Thyroid gland (tissue), 4 donors: Measurements from ENCODE around the gene ACOT8.
"Not testable (repeated sequence)": the region's sequence is repeated elsewhere in the genome, so short reads cannot be mapped to it uniquely, and the experiment has no call there.

Experiments
- POLR2A ChIP-seq, 2 donors: fragments of 450-650 bp; IDR thresholded peaks; one replicate each; pipeline ENCODE4 v1.6.1; 2017; ENCODE audit warnings: antibody characterized with exemption in 2 of 2, mild to moderate bottlenecking in 2 of 2, moderate library complexity in 1 of 2
- TF ChIP-seq, protein P1 (sequence below), 6 experiments: fragments of 200-600 bp in 3 of 6; fragments of 450-650 bp in 3 of 6; sonication (generic) in 3 of 6; IDR thresholded peaks; one replicate each; pipeline ENCODE4 v1.5.1; 2016 to 2019; ENCODE audit warnings: antibody characterized with exemption in 6 of 6, mild to moderate bottlenecking in 2 of 6, inconsistent platforms in 1 of 6, moderate library complexity in 1 of 6

DNA sequence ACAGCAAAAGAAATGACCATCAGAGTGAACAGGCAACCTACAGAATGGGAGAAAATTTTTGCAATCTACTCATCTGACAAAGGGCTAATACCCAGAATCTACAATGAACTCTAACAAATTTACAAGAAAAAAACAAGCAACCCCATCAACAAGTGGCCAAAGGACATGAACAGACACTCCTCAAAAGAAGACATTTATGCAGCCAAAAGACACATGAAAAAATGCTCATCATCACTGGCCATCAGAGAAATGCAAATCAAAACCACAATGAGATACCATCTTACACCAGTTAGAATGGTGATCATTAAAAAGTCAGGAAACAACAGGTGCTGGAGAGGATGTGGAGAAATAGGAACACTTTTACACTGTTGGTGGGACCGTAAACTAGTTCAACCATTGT lies 59.7 kb downstream of the ACOT8 start:
- TF ChIP-seq, protein P1, sequence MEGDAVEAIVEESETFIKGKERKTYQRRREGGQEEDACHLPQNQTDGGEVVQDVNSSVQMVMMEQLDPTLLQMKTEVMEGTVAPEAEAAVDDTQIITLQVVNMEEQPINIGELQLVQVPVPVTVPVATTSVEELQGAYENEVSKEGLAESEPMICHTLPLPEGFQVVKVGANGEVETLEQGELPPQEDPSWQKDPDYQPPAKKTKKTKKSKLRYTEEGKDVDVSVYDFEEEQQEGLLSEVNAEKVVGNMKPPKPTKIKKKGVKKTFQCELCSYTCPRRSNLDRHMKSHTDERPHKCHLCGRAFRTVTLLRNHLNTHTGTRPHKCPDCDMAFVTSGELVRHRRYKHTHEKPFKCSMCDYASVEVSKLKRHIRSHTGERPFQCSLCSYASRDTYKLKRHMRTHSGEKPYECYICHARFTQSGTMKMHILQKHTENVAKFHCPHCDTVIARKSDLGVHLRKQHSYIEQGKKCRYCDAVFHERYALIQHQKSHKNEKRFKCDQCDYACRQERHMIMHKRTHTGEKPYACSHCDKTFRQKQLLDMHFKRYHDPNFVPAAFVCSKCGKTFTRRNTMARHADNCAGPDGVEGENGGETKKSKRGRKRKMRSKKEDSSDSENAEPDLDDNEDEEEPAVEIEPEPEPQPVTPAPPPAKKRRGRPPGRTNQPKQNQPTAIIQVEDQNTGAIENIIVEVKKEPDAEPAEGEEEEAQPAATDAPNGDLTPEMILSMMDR (IDR thresholded peaks at IDR 0.05): not testable (repeated sequence)
- not testable (repeated sequence) for TF ChIP-seq POLR2A (IDR thresholded peaks at IDR 0.05)
